Nephron (organoid): ENCODE results near the gene ASPG.
A peak's percentile ranks its signal among the peaks of the same experiment; 100 is the strongest.

Experiments used
- H3K27ac Mint-ChIP-seq, 3 experiments: 2 replicates each; pipeline ENCODE4 v1.8.0; 2020; ENCODE audit warnings: mixed read lengths in 3 of 3, mild to moderate bottlenecking in 2 of 3, moderate library complexity in 1 of 3
- H3K27me3 Mint-ChIP-seq: 2 replicates; pipeline ENCODE4 v1.8.0; 2021; ENCODE audit warnings: low read depth, mild to moderate bottlenecking, moderate library complexity, mixed read lengths
- H3K36me3 Mint-ChIP-seq: 2 replicates; pipeline ENCODE4 v1.8.0; 2020; ENCODE audit warnings: low read depth, mixed read lengths
- H3K4me1 Mint-ChIP-seq: 2 replicates; pipeline ENCODE4 v1.8.0; 2020; ENCODE audit warnings: mixed read lengths
- H3K4me3 Mint-ChIP-seq, 3 experiments: 2 replicates each; pipeline ENCODE4 v1.8.0; 2020; ENCODE audit warnings: mild to moderate bottlenecking in 3 of 3, mixed read lengths in 3 of 3, moderate library complexity in 2 of 3
- H3K9me3 Mint-ChIP-seq: 2 replicates; pipeline ENCODE4 v1.8.0; 2020; ENCODE audit warnings: mixed read lengths
- TF ChIP-seq, protein P1 (sequence below), 3 experiments: fragments of 200-600 bp; sonication (generic); IDR thresholded peaks; one replicate each; pipeline ENCODE4 v1.5.0; 2021; ENCODE audit warnings: antibody characterized with exemption in 3 of 3; ENCODE audit not compliant: unreplicated experiment in 3 of 3

The ASPG gene

DNA sequence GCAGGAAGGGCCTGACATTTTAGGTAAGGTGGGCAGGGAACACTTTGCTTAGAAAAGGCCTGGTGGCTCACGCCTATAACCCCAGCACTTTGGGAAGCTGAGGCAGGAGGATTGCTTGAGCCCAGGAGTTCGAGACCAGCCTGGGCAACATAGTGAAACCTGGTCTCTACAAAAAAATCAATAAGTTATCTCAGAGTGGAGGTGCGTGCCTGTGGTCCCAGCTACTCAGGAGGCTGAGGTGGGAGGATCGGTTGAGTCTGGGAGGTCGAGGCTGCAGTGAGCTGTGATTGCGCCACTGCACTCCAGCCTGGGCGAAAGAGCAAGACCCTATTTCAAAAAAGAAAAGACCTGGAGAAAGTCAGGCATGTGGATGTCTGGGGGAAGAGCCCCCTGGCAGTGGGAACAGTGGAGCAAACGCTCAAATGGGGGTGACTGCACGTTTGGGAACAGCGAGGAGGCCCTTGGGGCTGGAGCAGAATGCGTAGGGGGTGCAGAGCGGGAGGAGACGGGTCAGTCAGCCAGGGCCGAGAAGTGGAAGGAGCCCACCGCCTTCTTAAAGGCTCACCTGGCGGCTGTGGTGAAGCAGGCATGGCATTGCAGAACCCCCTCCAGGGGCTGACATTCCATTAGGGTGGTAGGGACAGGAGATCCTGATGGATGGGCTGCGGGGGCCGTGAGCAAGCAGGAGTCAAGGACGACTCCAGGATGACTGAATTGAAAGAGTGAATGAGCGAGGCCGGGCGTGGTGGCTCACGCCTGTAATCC is 46.6 kb downstream of the ASPG start:
- Mint-ChIP-seq H3K27me3 (peaks cover 70% of the 10 kb centered on the region), H3K4me1 (peaks cover 5% of the 10 kb centered on the region), H3K27ac (no peak overlapping the region), H3K36me3 (no peaks in the 10 kb centered on the region), H3K9me3 (peaks cover 26% of the 10 kb centered on the region), H3K4me3 (peak overlapping the region in 1 of 3 experiments; percentile 12)
- TF ChIP-seq, protein P1, sequence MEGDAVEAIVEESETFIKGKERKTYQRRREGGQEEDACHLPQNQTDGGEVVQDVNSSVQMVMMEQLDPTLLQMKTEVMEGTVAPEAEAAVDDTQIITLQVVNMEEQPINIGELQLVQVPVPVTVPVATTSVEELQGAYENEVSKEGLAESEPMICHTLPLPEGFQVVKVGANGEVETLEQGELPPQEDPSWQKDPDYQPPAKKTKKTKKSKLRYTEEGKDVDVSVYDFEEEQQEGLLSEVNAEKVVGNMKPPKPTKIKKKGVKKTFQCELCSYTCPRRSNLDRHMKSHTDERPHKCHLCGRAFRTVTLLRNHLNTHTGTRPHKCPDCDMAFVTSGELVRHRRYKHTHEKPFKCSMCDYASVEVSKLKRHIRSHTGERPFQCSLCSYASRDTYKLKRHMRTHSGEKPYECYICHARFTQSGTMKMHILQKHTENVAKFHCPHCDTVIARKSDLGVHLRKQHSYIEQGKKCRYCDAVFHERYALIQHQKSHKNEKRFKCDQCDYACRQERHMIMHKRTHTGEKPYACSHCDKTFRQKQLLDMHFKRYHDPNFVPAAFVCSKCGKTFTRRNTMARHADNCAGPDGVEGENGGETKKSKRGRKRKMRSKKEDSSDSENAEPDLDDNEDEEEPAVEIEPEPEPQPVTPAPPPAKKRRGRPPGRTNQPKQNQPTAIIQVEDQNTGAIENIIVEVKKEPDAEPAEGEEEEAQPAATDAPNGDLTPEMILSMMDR (IDR thresholded peaks at IDR 0.05; ENCODE audit: unreplicated experiment in 3 of 3) = no peak

DNA sequence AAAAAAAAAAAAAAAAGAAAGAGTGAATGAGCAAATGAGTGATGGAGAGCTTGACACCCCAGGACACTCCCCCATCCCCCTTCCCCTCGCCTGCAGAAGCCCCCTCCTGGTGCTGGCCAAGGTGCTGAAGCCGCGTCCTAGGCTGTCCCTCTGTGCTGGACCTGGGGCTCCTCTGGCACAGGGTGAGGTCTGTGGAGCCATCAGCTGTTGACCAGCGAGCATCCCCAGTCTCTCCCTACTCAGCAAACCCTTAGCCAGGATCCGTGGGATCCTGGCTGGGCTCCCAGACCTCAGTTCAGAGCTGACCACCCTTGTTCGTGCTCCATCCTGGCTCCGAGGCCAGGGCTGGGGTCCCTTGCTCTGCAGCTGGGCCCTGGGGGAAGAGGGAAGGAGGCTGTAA is 47.5 kb downstream of the ASPG start:
- Mint-ChIP-seq H3K4me3 (no peak overlapping the region), H3K27me3 (peaks cover 74% of the 10 kb centered on the region), H3K27ac (no peak overlapping the region), H3K4me1 (peaks cover 5% of the 10 kb centered on the region), H3K36me3 (no peaks in the 10 kb centered on the region), H3K9me3 (peaks cover 22% of the 10 kb centered on the region)
- TF ChIP-seq, protein P1 (IDR thresholded peaks at IDR 0.05; ENCODE audit: unreplicated experiment in 3 of 3) = no peak

DNA sequence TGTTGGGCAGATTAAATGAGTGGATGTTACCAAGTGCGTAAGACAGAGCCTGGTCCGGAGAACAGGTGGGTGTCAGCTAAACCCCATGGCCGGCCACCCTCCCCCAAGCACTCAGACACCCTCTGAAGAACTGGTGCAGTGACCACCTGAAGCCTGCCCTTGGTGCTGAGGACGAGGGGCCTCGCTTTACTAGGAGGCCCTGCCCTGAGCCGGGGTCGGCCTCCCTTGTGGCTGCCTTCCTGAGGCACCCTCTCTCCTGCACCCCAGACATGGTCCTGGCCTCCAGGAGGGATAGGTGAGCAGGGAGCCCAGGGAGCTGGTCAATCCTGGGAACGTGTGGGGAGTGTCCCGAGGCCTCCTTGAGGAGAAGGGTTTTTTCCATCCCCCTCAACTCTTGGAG is 48.0 kb downstream of the ASPG start:
- Mint-ChIP-seq H3K9me3 (peaks cover 18% of the 10 kb centered on the region), H3K4me3 (no peak overlapping the region), H3K27me3 (peaks cover 74% of the 10 kb centered on the region), H3K36me3 (no peaks in the 10 kb centered on the region), H3K27ac (no peak overlapping the region), H3K4me1 (peaks cover 5% of the 10 kb centered on the region)
- TF ChIP-seq, protein P1 (IDR thresholded peaks at IDR 0.05; ENCODE audit: unreplicated experiment in 3 of 3) = no peak

DNA sequence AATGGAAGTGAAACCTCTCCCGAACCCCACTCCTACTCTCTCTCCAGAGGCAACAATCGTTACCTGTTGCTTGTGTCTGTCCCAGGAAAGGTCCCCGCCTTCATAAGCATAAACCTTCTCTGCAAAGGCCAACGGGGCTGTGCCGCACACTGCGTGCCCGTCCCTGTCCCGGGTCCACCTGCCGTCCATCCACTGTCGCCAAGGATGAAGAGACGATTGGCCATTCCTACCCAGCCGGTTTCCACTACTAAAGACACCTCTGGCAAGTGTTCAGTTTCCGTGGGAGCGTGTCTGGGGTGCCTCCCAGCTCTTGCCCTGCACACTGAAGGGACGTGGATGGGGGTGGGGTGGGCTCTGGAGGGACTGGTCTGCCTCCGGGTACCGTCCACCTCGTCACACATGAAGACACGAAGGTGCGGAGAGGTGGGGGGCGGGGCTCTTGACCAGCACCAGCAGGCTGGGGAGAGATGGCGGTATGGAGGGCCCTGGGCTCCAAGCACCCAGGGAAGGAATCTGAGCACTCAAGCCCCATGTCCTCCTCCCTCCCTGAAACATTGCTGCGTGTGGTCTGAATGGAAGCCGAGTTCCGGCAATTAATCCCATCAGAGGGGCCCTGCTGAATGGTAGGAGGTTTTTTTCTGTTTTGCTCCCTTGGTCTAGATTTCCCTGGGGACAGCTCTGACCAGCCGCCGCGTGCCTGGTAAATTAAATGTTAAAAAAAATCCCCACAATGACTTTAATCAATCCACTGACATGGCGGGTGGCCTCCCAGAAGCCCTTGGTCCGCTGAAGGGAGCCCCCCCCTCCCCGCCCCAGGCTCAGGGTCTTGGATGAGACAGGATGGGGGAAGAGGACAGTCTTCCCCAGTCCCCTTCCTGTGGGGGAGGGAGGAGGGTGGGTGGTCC is 48.8 kb downstream of the ASPG start:
- Mint-ChIP-seq H3K4me1 (peaks cover 5% of the 10 kb centered on the region), H3K36me3 (no peaks in the 10 kb centered on the region), H3K27me3 (peaks cover 75% of the 10 kb centered on the region), H3K4me3 (peak overlapping the region in 1 of 3 experiments; percentile 20), H3K27ac (no peak overlapping the region), H3K9me3 (peaks cover 15% of the 10 kb centered on the region)
- TF ChIP-seq, protein P1 (IDR thresholded peaks at IDR 0.05; ENCODE audit: unreplicated experiment in 3 of 3) = no peak

DNA sequence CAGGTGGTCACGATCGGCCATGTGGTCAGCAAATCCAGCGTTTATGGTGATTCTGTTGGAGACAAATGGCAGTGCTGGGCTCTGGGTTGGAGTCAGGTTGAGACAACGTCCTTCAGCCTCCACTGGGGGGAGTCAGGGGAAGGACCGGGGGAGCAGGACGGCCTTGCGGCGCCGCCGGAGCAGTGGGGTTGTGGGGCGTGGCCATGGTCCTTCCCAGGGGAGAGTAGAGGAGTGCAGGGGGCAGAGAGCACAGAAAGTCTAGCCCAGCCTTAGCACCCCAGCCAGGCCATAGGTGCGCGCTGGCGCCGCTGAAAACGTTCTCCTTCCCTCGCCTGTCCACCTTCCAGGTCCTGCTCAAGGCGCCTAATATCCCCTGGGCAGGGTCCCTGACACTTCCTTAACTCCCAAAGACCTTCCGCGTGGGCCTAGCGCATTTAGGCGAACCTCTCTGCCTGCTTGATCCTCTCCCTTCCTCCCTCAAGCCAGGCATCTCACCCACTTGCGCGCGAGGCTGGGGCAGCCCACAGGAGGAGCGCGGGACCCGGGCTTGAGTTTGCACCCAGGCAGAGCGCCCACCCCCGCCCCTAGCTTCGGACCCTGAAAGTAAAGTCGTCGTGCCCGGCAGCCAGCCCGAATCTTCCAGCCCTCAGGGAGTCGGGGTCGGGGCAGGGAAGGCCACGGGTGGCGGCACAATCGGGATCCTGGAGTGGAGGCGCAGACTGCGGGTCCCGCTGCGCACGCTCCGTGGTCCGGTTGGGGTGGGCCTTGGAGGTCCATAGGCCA is 49.8 kb downstream of the ASPG start:
- TF ChIP-seq, protein P1 (IDR thresholded peaks at IDR 0.05; ENCODE audit: unreplicated experiment in 3 of 3) = peak; percentile 30 to 38 (median 32)
- H3K27ac Mint-ChIP-seq = no peak overlapping the region
- H3K4me3 Mint-ChIP-seq = peak overlapping the region; percentile 69 to 76 (median 71)
- H3K27me3 Mint-ChIP-seq = peaks cover 75% of the 10 kb centered on the region
- H3K36me3 Mint-ChIP-seq = no peaks in the 10 kb centered on the region
- peaks cover 5% of the 10 kb centered on the region for H3K9me3 Mint-ChIP-seq
- peaks cover 5% of the 10 kb centered on the region for H3K4me1 Mint-ChIP-seq
